GM21723 (cell line): Measurements from ENCODE around the gene DPF3.
A peak's percentile ranks its signal among the peaks of the same experiment; 100 is the strongest.

Experiments used
- ATAC-seq: cut with Tn5 transposase; IDR thresholded peaks from one replicate; pipeline ENCODE4 v1.9.1; 2021; ENCODE audit warnings: mild to moderate bottlenecking, moderate library complexity; ENCODE audit not compliant: unreplicated experiment

Gene DPF3

GRCh38 chr14:72722201-72722785 is 171.6 kb downstream of the DPF3 start:
- ATAC-seq = no peak

GRCh38 chr14:72721083-72721482 is 172.8 kb downstream of the DPF3 start:
- ATAC-seq = no peak

- no peak for ATAC-seq
These were observed 176.7 kb downstream of the DPF3 start for GRCh38 chr14:72717220-72717619.

- no peak for ATAC-seq
These were observed 177.4 kb downstream of the DPF3 start for GRCh38 chr14:72716476-72716875.

GRCh38 chr14:72715850-72716228 is 178.1 kb downstream of the DPF3 start:
- ATAC-seq = no peak

GRCh38 chr14:72715215-72715849 is 178.6 kb downstream of the DPF3 start:
- ATAC-seq = no peak

- ATAC-seq = no peak
These were observed 179.1 kb downstream of the DPF3 start for GRCh38 chr14:72714871-72715214.

GRCh38 chr14:72714094-72714493 is 179.8 kb downstream of the DPF3 start:
- peak; percentile 66 for ATAC-seq

- no peak for ATAC-seq
These were observed 182.0 kb downstream of the DPF3 start for GRCh38 chr14:72711936-72712335.

- ATAC-seq = no peak
These were observed 183.8 kb downstream of the DPF3 start for GRCh38 chr14:72709916-72710611.

- ATAC-seq = no peak
These were observed 185.0 kb downstream of the DPF3 start for GRCh38 chr14:72708708-72709475.

- no peak for ATAC-seq
These were observed 185.7 kb downstream of the DPF3 start for GRCh38 chr14:72708222-72708621.

GRCh38 chr14:72706485-72706884 is 187.4 kb downstream of the DPF3 start:
- ATAC-seq = no peak

- ATAC-seq = no peak
These were observed 189.4 kb downstream of the DPF3 start for GRCh38 chr14:72704502-72704901.

GRCh38 chr14:72701605-72702004 is 192.3 kb downstream of the DPF3 start:
- ATAC-seq = no peak

GRCh38 chr14:72701237-72701565 is 192.7 kb downstream of the DPF3 start:
- ATAC-seq = no peak

- ATAC-seq = no peak
These were observed 193.3 kb downstream of the DPF3 start for GRCh38 chr14:72700338-72701236.

GRCh38 chr14:72699852-72700257 is 194.0 kb downstream of the DPF3 start:
- no peak for ATAC-seq

- no peak for ATAC-seq
These were observed 194.5 kb downstream of the DPF3 start for GRCh38 chr14:72699443-72699842.

GRCh38 chr14:72692696-72693095 is 201.2 kb downstream of the DPF3 start:
- no peak for ATAC-seq

- ATAC-seq = no peak
These were observed 203.6 kb downstream of the DPF3 start for GRCh38 chr14:72690324-72690723.
